DND-41 (cell line): ENCODE results near the gene HRH1.
A peak's percentile ranks its signal among the peaks of the same experiment; 100 is the strongest.

Source experiments
- ATAC-seq: fragments of 200-7000 bp; cut with Tn5 transposase; 3 replicates; pipeline ENCODE4 v1.9.1; 2021; ENCODE audit warnings: low read depth; ENCODE audit not compliant: insufficient read depth
- DNase-seq: peaks from one replicate; pipeline ENCODE4 v3.0.0-alpha.2; 2020
- H2AFZ ChIP-seq: 2 replicates; pipeline ENCODE4 v1.6.0; 2012; ENCODE audit warnings: low read depth, low read length
- H3K27ac ChIP-seq: 2 replicates; pipeline ENCODE4 v1.5.1; 2012; ENCODE audit warnings: low read length, inconsistent platforms
- H3K27me3 ChIP-seq: fragments of 200-600 bp; sonication (generic); 2 replicates; pipeline ENCODE4 v1.6.0; 2012; ENCODE audit warnings: low read length, mild to moderate bottlenecking, inconsistent platforms; ENCODE audit not compliant: insufficient read depth, poor library complexity
- H3K36me3 ChIP-seq: 2 replicates; pipeline ENCODE4 v1.5.1; 2012; ENCODE audit warnings: low read length, inconsistent platforms; ENCODE audit not compliant: insufficient read depth
- H3K4me1 ChIP-seq: 2 replicates; pipeline ENCODE4 v1.5.1; 2012; ENCODE audit warnings: mild to moderate bottlenecking, low read length; ENCODE audit not compliant: insufficient read depth
- H3K4me2 ChIP-seq: 2 replicates; pipeline ENCODE4 v1.6.0; 2012; ENCODE audit warnings: mild to moderate bottlenecking, moderate library complexity, low read length, inconsistent platforms; ENCODE audit not compliant: insufficient read depth
- H3K4me3 ChIP-seq, 2 experiments: fragments of 200-600 bp in 1 of 2; shearing (Covaris generic) in 1 of 2; 2 replicates each; pipeline ENCODE4 v1.5.1; 2012 to 2016; ENCODE audit warnings: inconsistent platforms in 2 of 2, low read length in 2 of 2, mild to moderate bottlenecking in 2 of 2, low read depth in 1 of 2, moderate library complexity in 1 of 2
- H3K79me2 ChIP-seq: 2 replicates; pipeline ENCODE4 v1.6.0; 2012; ENCODE audit warnings: low read length, inconsistent platforms; ENCODE audit not compliant: insufficient read depth
- H3K9ac ChIP-seq: 2 replicates; pipeline ENCODE4 v1.6.0; 2012; ENCODE audit warnings: low read depth, mild to moderate bottlenecking, inconsistent platforms, low read length, moderate library complexity
- H3K9me3 ChIP-seq: 2 replicates; pipeline ENCODE4 v1.5.1; 2012; ENCODE audit warnings: low read length, moderate library complexity, mild to moderate bottlenecking, inconsistent platforms; ENCODE audit not compliant: insufficient read depth, severe bottlenecking
- H4K20me1 ChIP-seq: 2 replicates; pipeline ENCODE4 v1.6.0; 2012; ENCODE audit warnings: low read length; ENCODE audit not compliant: insufficient read depth
- CTCF ChIP-seq: IDR thresholded peaks from 2 replicates; pipeline ENCODE4 v1.5.1; 2012; ENCODE audit warnings: borderline replicate concordance, low read length, moderate library complexity, mild to moderate bottlenecking; ENCODE audit not compliant: poor library complexity, severe bottlenecking; ENCODE audit errors: extremely low read depth
- EZH2 ChIP-seq: IDR thresholded peaks from 3 replicates; pipeline ENCODE4 v1.6.1; 2012; ENCODE audit warnings: borderline replicate concordance, low read depth, mild to moderate bottlenecking, moderate library complexity, low read length, inconsistent platforms; ENCODE audit not compliant: severe bottlenecking

Gene HRH1

DNA sequence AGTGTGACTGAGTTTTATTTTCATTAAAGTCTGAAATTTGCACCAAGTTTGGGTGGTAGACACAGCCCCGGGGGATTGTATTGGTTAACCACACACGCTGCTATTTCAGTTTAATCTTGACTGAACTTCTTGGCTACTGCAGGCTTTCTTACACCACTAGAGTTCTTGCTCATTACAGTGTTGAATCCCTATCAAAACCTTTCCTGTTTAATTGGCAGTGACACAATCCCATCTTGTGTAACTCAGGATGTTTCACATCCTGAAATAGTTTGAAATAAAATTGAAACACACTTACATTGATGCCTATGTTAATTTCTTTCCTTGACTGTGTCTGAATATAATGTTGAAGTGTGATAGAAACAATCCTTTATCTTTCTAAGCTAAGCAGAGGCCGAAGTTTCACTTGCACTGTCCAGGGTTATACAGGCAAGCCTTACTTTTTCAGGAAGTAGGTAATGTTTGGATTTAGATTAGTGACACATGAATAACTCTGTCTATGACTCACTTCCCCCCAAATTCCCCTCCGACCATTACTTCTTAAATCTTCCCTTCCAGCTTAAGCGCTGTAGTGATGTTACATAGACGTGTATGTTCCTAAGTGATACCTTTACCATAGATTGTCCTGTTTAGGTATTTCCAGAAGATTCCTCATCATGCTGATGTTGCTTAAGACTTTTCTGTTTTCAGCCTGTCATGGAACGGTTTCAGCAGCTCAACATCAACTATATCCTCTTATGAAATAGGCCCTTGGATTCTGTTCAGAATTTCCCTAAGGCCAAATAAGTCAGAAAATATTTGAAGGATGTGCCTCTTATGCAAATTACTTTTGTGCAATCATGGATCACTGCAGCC, 134.7 kb downstream of the HRH1 start:
- H3K4me1 ChIP-seq: peaks cover 52% of the 10 kb centered on the region
- H4K20me1 ChIP-seq: peaks cover 4% of the 10 kb centered on the region; the same call in 1 of the 2 replicates
- H3K27ac ChIP-seq: peak overlapping the region; percentile 62
- ATAC-seq: peak; percentile 73
- peak overlapping the region; percentile 34; the same call in 1 of the 2 replicates for H3K4me2 ChIP-seq
- peak; percentile 46 for DNase-seq
- 0 out of 2 replicates have a peak overlapping the region, but pooled peaks have one; percentile 0 for H3K9ac ChIP-seq
- TF ChIP-seq CTCF: no peak
- H3K4me3 ChIP-seq: no peak overlapping the region
- H3K79me2 ChIP-seq: peaks cover 28% of the 10 kb centered on the region
- H3K9me3 ChIP-seq: no peaks in the 10 kb centered on the region
- no peaks in the 10 kb centered on the region; the same call in 1 of the 2 replicates for H3K36me3 ChIP-seq
- no peak overlapping the region for H2AFZ ChIP-seq
- no peaks in the 10 kb centered on the region for H3K27me3 ChIP-seq

- ATAC-seq (no peak), DNase-seq (no peak)
- peaks cover 52% of the 10 kb centered on the region for H3K4me1 ChIP-seq
- peaks cover 28% of the 10 kb centered on the region for H3K79me2 ChIP-seq
- H3K4me2 ChIP-seq: no peak overlapping the region
- no peak overlapping the region for H3K9ac ChIP-seq
- 0 out of 2 replicates have a peak overlapping the region, but pooled peaks have one; percentile 1 for H3K27ac ChIP-seq
- TF ChIP-seq CTCF (no peak), EZH2 (no peak)
- H2AFZ ChIP-seq: no peak overlapping the region
- H3K27me3 ChIP-seq: no peaks in the 10 kb centered on the region
- no peaks in the 10 kb centered on the region for H3K9me3 ChIP-seq
- H3K4me3 ChIP-seq: no peak overlapping the region
- H4K20me1 ChIP-seq: peaks cover 4% of the 10 kb centered on the region; the same call in 1 of the 2 replicates
- H3K36me3 ChIP-seq: no peaks in the 10 kb centered on the region; the same call in 1 of the 2 replicates
Observed at GRCh38 chr3:11289864-11290263, 135.6 kb downstream of the HRH1 start.

- no peaks in the 10 kb centered on the region; the same call in 1 of the 2 replicates for H3K36me3 ChIP-seq
- H3K79me2 ChIP-seq: peaks cover 25% of the 10 kb centered on the region
- ATAC-seq (peak; percentile 96), DNase-seq (peak; percentile 61)
- no peak for TF ChIP-seq CTCF
- no peak for TF ChIP-seq EZH2
- H3K4me2 ChIP-seq: peak overlapping the region; percentile 10; the same call in 1 of the 2 replicates
- H4K20me1 ChIP-seq: peaks cover 4% of the 10 kb centered on the region; the same call in 1 of the 2 replicates
- H3K9ac ChIP-seq: peak overlapping the region; percentile 24
- H2AFZ ChIP-seq: peak overlapping the region; percentile 27
- H3K9me3 ChIP-seq: no peaks in the 10 kb centered on the region
- H3K4me3 ChIP-seq: no peak overlapping the region
- peaks cover 52% of the 10 kb centered on the region for H3K4me1 ChIP-seq
- no peaks in the 10 kb centered on the region for H3K27me3 ChIP-seq
- peak overlapping the region; percentile 63 for H3K27ac ChIP-seq
Observed at GRCh38 chr3:11290743-11291680, 136.7 kb downstream of the HRH1 start.
